ENCODE measurements around the gene ZNF689. TPM values are rescaled to one million over a fixed set of nuclear protein-coding genes. Genes with fewer than 3 reads are reported as not detected.

ZNF689 gene
- total and polyA plus RNA-seq, 2 of the 13 experiments (the other 11 are each of a cell fraction or from before 2014, with no cell fraction given) = 9.7 to 19.5 TPM

GRCh38 chr16:30609926-30610839, at the start of gene ZNF689 (continued):
- TF ChIP-seq HNF4A (CRISPR knock-in tag; IDR thresholded peaks at IDR 0.05) (peak; percentile 31), FOXA1 (IDR thresholded peaks at IDR 0.05) (no peak), FOXA1 (CRISPR knock-in tag; IDR thresholded peaks at IDR 0.05) (0 out of 2 replicates have a peak, but pooled peaks have one; percentile 20), ZNF816 (CRISPR knock-in tag; IDR thresholded peaks at IDR 0.05; ENCODE audit: borderline replicate concordance) (peak; percentile 91), XRCC5 (optimal IDR thresholded peaks at IDR 0.05; ENCODE audit: low read length) (peak; percentile 53), SAP130 (CRISPR knock-in tag; IDR thresholded peaks at IDR 0.05; ENCODE audit: low read depth) (peak; percentile 93), ZKSCAN5 (CRISPR knock-in tag; IDR thresholded peaks at IDR 0.05) (no peak), ZNF546 (CRISPR knock-in tag; conservative IDR thresholded peaks at IDR 0.05) (no peak; the same call in 1 of the 2 replicates), RBM22 (optimal IDR thresholded peaks at IDR 0.05; ENCODE audit: low read length) (peak; percentile 65), ZNF75D (CRISPR knock-in tag; IDR thresholded peaks at IDR 0.05; ENCODE audit: borderline replicate concordance) (peak; percentile 94), GFI1 (CRISPR knock-in tag; IDR thresholded peaks at IDR 0.05; ENCODE audit: borderline replicate concordance) (peak; percentile 91), ARNTL (CRISPR knock-in tag; IDR thresholded peaks at IDR 0.05) (0 out of 2 replicates have a peak, but pooled peaks have one; percentile 32), ZBTB26 (CRISPR knock-in tag; IDR thresholded peaks at IDR 0.05; ENCODE audit: borderline replicate concordance) (peak; percentile 40; the same call in 1 of the 2 replicates), ZNF839 (CRISPR knock-in tag; IDR thresholded peaks at IDR 0.05; ENCODE audit: borderline replicate concordance) (no peak), FOXM1 (CRISPR knock-in tag; IDR thresholded peaks at IDR 0.05) (no peak), ZNF326 (CRISPR knock-in tag; IDR thresholded peaks at IDR 0.05; ENCODE audit: borderline replicate concordance) (no peak), ZBTB10 (CRISPR knock-in tag; IDR thresholded peaks at IDR 0.05; ENCODE audit: borderline replicate concordance) (peak; percentile 86), CHD2 (IDR thresholded peaks at IDR 0.05; ENCODE audit: low read depth, low read length) (peak; percentile 79), ZKSCAN8 (CRISPR knock-in tag; IDR thresholded peaks at IDR 0.05; ENCODE audit: borderline replicate concordance) (peak; percentile 80), SNAPC4 (CRISPR knock-in tag; IDR thresholded peaks at IDR 0.05) (peak; percentile 90), HMG20B (CRISPR knock-in tag; conservative IDR thresholded peaks at IDR 0.05) (peak; percentile 22; the same call in 1 of the 2 replicates)

All from HepG2 (cell line).